ENCODE results near the gene CEP170B. TPM values are rescaled to one million over a fixed set of nuclear protein-coding genes. Genes with fewer than 3 reads are reported as not detected.

Gene CEP170B
- total RNA-seq, 1 donor from 2014 or later, result 26.5 TPM

- Mint-ChIP-seq H3K36me3 (no peaks in the 10 kb centered on the region), H3K27ac (no peak overlapping the region), H3K4me3 (no peak overlapping the region), H3K4me1 (ENCODE audit: unreplicated experiment) (peaks cover 6% of the 10 kb centered on the region), H3K27me3 (no peaks in the 10 kb centered on the region), H3K9me3 (no peaks in the 10 kb centered on the region)
- peak; percentile 68 for DNase-seq (ENCODE audit: extremely low spot score, unreplicated experiment)
- TF ChIP-seq CTCF (conservative IDR thresholded peaks at IDR 0.05), result no peak
These were observed 28.6 kb downstream of the CEP170B start for GRCh38 chr14:104893435-104894207.

- TF ChIP-seq CTCF (conservative IDR thresholded peaks at IDR 0.05), result no peak
- no peak overlapping the region for H3K4me3 Mint-ChIP-seq
- H3K27ac Mint-ChIP-seq, result no peak overlapping the region
- H3K9me3 Mint-ChIP-seq, result no peaks in the 10 kb centered on the region
- no peak for DNase-seq (ENCODE audit: extremely low spot score, unreplicated experiment)
- no peaks in the 10 kb centered on the region for H3K27me3 Mint-ChIP-seq
- H3K36me3 Mint-ChIP-seq, result no peaks in the 10 kb centered on the region
- peaks cover 6% of the 10 kb centered on the region for H3K4me1 Mint-ChIP-seq (ENCODE audit: unreplicated experiment)
These were observed 29.5 kb downstream of the CEP170B start for GRCh38 chr14:104894331-104895206.

- Mint-ChIP-seq H3K4me3 (no peak overlapping the region), H3K27me3 (peaks cover 7% of the 10 kb centered on the region), H3K36me3 (no peaks in the 10 kb centered on the region), H3K27ac (no peak overlapping the region), H3K4me1 (ENCODE audit: unreplicated experiment) (peaks cover 6% of the 10 kb centered on the region), H3K9me3 (no peaks in the 10 kb centered on the region)
- DNase-seq (ENCODE audit: extremely low spot score, unreplicated experiment), result no peak
- no peak for TF ChIP-seq CTCF (conservative IDR thresholded peaks at IDR 0.05)
These were observed 30.2 kb downstream of the CEP170B start for GRCh38 chr14:104895207-104895785.

- no peak for DNase-seq (ENCODE audit: extremely low spot score, unreplicated experiment)
- Mint-ChIP-seq H3K27ac (peak overlapping the region; percentile 75), H3K4me1 (ENCODE audit: unreplicated experiment) (peaks cover 6% of the 10 kb centered on the region), H3K36me3 (no peaks in the 10 kb centered on the region), H3K9me3 (no peaks in the 10 kb centered on the region), H3K27me3 (peaks cover 9% of the 10 kb centered on the region), H3K4me3 (no peak overlapping the region)
- no peak for TF ChIP-seq CTCF (conservative IDR thresholded peaks at IDR 0.05)
These were observed 31.0 kb downstream of the CEP170B start for GRCh38 chr14:104895786-104896661.
